GM12878 (cell line): ENCODE results near the gene GALNT3. TPM values are rescaled to one million over a fixed set of nuclear protein-coding genes. Genes with fewer than 3 reads are reported as not detected.

Experiments
- ATAC-seq: fragments of 200-7000 bp; cut with Tn5 transposase; 3 replicates; pipeline ENCODE4 v1.9.1; 2020; ENCODE audit warnings: mild to moderate bottlenecking, moderate library complexity
- BruUV-seq: library from RNA; stranded (reverse); fragments of 400-500 nt; replicated peaks from 2 replicates; lab custom pipeline; 2021; lab: Mats Ljungman, UMichigan
- CTCF ChIA-PET: fragments of 300-600 bp; sonication (Branson Sonifier 250); formaldehyde crosslinking; extraction: SDS; loops from one replicate; lab custom pipeline; 2021; ENCODE audit warnings: inconsistent platforms; lab: Yijun Ruan, JAX
- POLR2A ChIA-PET: fragments of 350-600 bp; formaldehyde crosslinking; extraction: SDS; loops from one replicate; lab custom pipeline; 2021; ENCODE audit warnings: inconsistent platforms; lab: Charles Lee
- RAD21 ChIA-PET: fragments of 300-600 bp; sonication (Branson Sonifier 250); formaldehyde crosslinking; loops from one replicate; lab custom pipeline; 2023; ENCODE audit warnings: antibody characterized with exemption; ENCODE audit not compliant: unreplicated experiment; lab: Charles Lee
- SMC1A ChIA-PET: fragments of 300-600 bp; sonication (Branson Sonifier 250); formaldehyde crosslinking; loops from one replicate; lab custom pipeline; 2023; ENCODE audit not compliant: unreplicated experiment, uncharacterized antibody; lab: Charles Lee
- DNase-seq: peaks from one replicate; pipeline ENCODE4 v3.0.0-alpha.2; 2011; ENCODE audit warnings: low read depth, low spot score
- FAIRE-seq: peaks from 3 replicates; lab custom pipeline; 2011; peaks lifted over from hg19 to GRCh38; lab: Jason Lieb, UNC
- H2AFZ ChIP-seq: 2 replicates; pipeline ENCODE4 v1.6.0; 2011; ENCODE audit warnings: low read depth, low read length, control low read depth; ENCODE audit not compliant: control insufficient read depth
- H3K27ac ChIP-seq: 2 replicates; pipeline ENCODE4 v1.5.1; 2011; ENCODE audit warnings: control low read depth; ENCODE audit not compliant: control insufficient read depth, insufficient read depth
- H3K27me3 ChIP-seq, 2 experiments: replicated peaks in 1 of 2; 2 replicates each; pipeline versions ENCODE4 v1.6.0 to v1.6.1; 2011; ENCODE audit warnings: low read length in 1 of 2; ENCODE audit not compliant: control insufficient read depth in 2 of 2, insufficient read depth in 2 of 2
- H3K36me3 ChIP-seq, 2 experiments: 2 replicates each; pipeline ENCODE4 v1.5.1; 2011; ENCODE audit warnings: low read length in 1 of 2; ENCODE audit not compliant: control insufficient read depth in 2 of 2, insufficient read depth in 2 of 2
- H3K4me1 ChIP-seq: 2 replicates; pipeline ENCODE4 v1.6.1; 2011; ENCODE audit warnings: mild to moderate bottlenecking, low read length, moderate library complexity, mixed read lengths; ENCODE audit not compliant: control insufficient read depth, insufficient read depth
- H3K4me2 ChIP-seq: 2 replicates; pipeline ENCODE4 v1.6.0; 2011; ENCODE audit warnings: control low read depth; ENCODE audit not compliant: control insufficient read depth, insufficient read depth
- H3K4me3 ChIP-seq: fragments of 200-600 bp; sonication (generic); 2 replicates; pipeline ENCODE4 v1.5.1; 2016
- H3K79me2 ChIP-seq: 2 replicates; pipeline ENCODE4 v1.6.0; 2011; ENCODE audit warnings: low read length; ENCODE audit not compliant: control insufficient read depth, insufficient read depth
- H3K9ac ChIP-seq: 2 replicates; pipeline ENCODE4 v1.8.0; 2011; ENCODE audit warnings: low read length, control low read depth, mixed read lengths; ENCODE audit not compliant: control insufficient read depth, insufficient read depth
- H3K9me3 ChIP-seq: replicated peaks from 3 replicates; pipeline ENCODE4 v1.5.1; 2011; ENCODE audit warnings: mild to moderate bottlenecking, low read length; ENCODE audit not compliant: control insufficient read depth, insufficient read depth
- H4K20me1 ChIP-seq: 2 replicates; pipeline ENCODE4 v1.6.0; 2011; ENCODE audit not compliant: control insufficient read depth, insufficient read depth
- CBX3 ChIP-seq: fragments of 200-600 bp; sonication (generic); IDR thresholded peaks from 2 replicates; pipeline ENCODE4 v1.6.1; 2016; ENCODE audit warnings: low read depth, borderline replicate concordance
- CREB1 ChIP-seq: IDR thresholded peaks from 2 replicates; pipeline ENCODE4 v1.6.1; 2012; ENCODE audit warnings: low read depth, mild to moderate bottlenecking, inconsistent platforms
- FOXK2 ChIP-seq: fragments of 450-650 bp; IDR thresholded peaks from 2 replicates; pipeline ENCODE4 v1.6.1; 2017; ENCODE audit warnings: mild to moderate bottlenecking, moderate library complexity
- IRF3 ChIP-seq: fragments of 450-650 bp; IDR thresholded peaks from 2 replicates; pipeline ENCODE4 v1.6.1; 2014; ENCODE audit warnings: mild to moderate bottlenecking
- RAD51 ChIP-seq: fragments of 450-650 bp; IDR thresholded peaks from 2 replicates; pipeline ENCODE4 v1.6.1; 2016; ENCODE audit warnings: moderate library complexity, mild to moderate bottlenecking, inconsistent platforms
- SRF ChIP-seq, 2 experiments: IDR thresholded peaks; 2 replicates each; pipeline ENCODE4 v1.6.1; 2011; ENCODE audit warnings: low read depth in 2 of 2, low read length in 2 of 2, mild to moderate bottlenecking in 1 of 2, moderate library complexity in 1 of 2
- WGBS: methylation state at CpG from one replicate; pipeline ENCODE4 v1.1.6; 2016; ENCODE audit warnings: low lambda C conversion rate; ENCODE audit not compliant: insufficient replicate concordance, insufficient coverage; ENCODE audit errors: missing lambda C conversion rate; 5-methylcytosine and 5-hydroxymethylcytosine counted together
- in situ Hi-C: fragments of 300-500 bp; cut with MboI; formaldehyde crosslinking; loops from 9 replicates; pipeline ENCODE4 v1.14.3; 2018; ENCODE audit warnings: mixed read lengths
- intact Hi-C: fragments of 100-400 bp; cut with micrococcal nuclease; formaldehyde crosslinking; loops from one replicate; pipeline ENCODE4 v1.14.2; 2022; ENCODE audit not compliant: unreplicated experiment
- polyA plus RNA-seq, 11 experiments: library from polyadenylated mRNA; depleted of rRNA in 4 of 11; unstranded in 6 of 11; stranded (reverse) in 5 of 11; fragments of >200 nt; fragmentation: Nextera tagmentation in 4 of 11; fragmentation: Illumina TruSeq in 1 of 11; extraction: Ambion mirVana in 4 of 11; extraction: Trizol in 1 of 11; gene quantifications; 1 replicate in 1 of 11; 2 replicates in 10 of 11; pipeline versions ENCODE4 v1.2.1 to v1.2.3, GENCODE V29; 2011 to 2016; ENCODE audit warnings: inconsistent platforms in 2 of 11, missing spikeins in 2 of 11, low read depth in 1 of 11
- total RNA-seq, 4 experiments: library from RNA; depleted of rRNA in 3 of 4; stranded (reverse); fragments of >200 nt in 3 of 4; fragmentation: Illumina TruSeq in 1 of 4; extraction: Trizol in 1 of 4; gene quantifications; 2 replicates each; pipeline versions ENCODE4 v1.2.1 to v1.2.3, GENCODE V29; 2013 to 2021
- TF ChIP-seq, protein P1 (sequence below): fragments of 450-650 bp; IDR thresholded peaks from 2 replicates; pipeline ENCODE4 v1.6.1; 2017; ENCODE audit warnings: mild to moderate bottlenecking, low read depth, inconsistent platforms; ENCODE audit not compliant: poor library complexity, severe bottlenecking

Gene GALNT3
- total and polyA plus RNA-seq, 10 of the 15 experiments (the other 5 are each of a cell fraction or from before 2014, with no cell fraction given) = 0.53 to 3.7 (median 1.1) TPM

DNA sequence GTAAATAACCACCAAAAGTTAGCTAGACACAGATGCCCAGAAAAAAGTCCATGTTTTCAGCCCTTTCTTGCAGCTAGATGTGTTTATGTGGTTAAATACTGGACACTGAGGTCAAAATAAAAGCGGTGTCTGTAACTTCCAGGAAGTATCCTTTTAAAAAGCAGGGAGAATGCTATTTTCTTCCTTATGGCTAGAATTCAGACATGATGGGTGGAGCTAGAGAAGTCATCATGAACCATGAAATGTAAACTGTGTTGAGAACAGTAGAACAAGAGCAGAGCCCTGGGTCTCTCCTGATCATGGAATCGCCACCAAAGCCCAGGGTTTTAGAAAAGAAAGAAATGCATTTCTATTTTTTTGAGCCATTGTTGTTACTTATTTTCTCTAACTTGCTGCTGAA lies 41.3 kb upstream of the GALNT3 start:
- intact Hi-C loops (no loop called here), in situ Hi-C loops (no loop called here)
- Histone ChIP-seq H3K9me3 (no peaks in the 10 kb centered on the region), H3K27ac (no peak overlapping the region), H3K36me3 (no peaks in the 10 kb centered on the region), H3K4me2 (no peak overlapping the region), H3K4me1 (no peaks in the 10 kb centered on the region), H3K27me3 (no peaks in the 10 kb centered on the region), H4K20me1 (no peaks in the 10 kb centered on the region), H2AFZ (no peak overlapping the region), H3K9ac (no peak overlapping the region), H3K79me2 (no peaks in the 10 kb centered on the region), H3K4me3 (no peak overlapping the region)
- SMC1A ChIA-PET = interaction anchor here (0.9 to 1.2 kb wide), 3 partner anchors 11 to 432 kb away, joined by 3 to 5 read pairs (median 3); no protein-coding TSS in a partner anchor
- no peak for ATAC-seq
- 63% methylated on average over 2 of the region's 2 CpGs for WGBS
- no TSS peak for BruUV-seq
- no peak for DNase-seq
- POLR2A ChIA-PET = no interaction called here
- CTCF ChIA-PET = interaction anchor here (0.8 to 1.0 kb wide), 3 partner anchors 39 to 512 kb away, joined by 3 to 4 read pairs (median 3); no protein-coding TSS in a partner anchor
- no peak for TF ChIP-seq SRF (IDR thresholded peaks at IDR 0.05; ENCODE audit: low read depth in 2 of 2, low read length in 2 of 2)
- no peak for FAIRE-seq
- RAD21 ChIA-PET = interaction anchor here (1.6 kb wide), 1 partner anchor 39 kb away, joined by 4 read pairs; no protein-coding TSS in a partner anchor

DNA sequence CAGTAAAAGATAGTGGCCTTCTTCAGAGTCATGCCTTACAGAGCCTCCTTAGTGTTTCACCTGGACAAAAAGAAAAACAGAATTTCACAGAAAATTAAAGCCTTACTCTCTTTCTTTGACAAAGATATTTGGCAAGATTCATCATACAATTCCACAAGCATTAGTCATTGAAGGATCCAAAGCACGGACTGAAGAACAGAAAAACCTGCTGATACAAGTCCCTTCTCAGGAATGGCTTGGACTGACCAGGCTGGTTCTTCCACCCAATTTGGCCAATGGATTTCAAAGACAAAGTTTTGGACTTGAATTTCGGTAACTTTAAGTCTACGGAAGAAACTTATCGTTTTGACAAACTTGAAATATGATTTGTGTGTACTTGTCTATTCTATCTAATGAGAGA lies 39.1 kb upstream of the GALNT3 start:
- RAD21 ChIA-PET = no interaction called here
- TF ChIP-seq, protein P1, sequence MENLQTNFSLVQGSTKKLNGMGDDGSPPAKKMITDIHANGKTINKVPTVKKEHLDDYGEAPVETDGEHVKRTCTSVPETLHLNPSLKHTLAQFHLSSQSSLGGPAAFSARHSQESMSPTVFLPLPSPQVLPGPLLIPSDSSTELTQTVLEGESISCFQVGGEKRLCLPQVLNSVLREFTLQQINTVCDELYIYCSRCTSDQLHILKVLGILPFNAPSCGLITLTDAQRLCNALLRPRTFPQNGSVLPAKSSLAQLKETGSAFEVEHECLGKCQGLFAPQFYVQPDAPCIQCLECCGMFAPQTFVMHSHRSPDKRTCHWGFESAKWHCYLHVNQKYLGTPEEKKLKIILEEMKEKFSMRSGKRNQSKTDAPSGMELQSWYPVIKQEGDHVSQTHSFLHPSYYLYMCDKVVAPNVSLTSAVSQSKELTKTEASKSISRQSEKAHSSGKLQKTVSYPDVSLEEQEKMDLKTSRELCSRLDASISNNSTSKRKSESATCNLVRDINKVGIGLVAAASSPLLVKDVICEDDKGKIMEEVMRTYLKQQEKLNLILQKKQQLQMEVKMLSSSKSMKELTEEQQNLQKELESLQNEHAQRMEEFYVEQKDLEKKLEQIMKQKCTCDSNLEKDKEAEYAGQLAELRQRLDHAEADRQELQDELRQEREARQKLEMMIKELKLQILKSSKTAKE = no peak
- no peak for TF ChIP-seq IRF3
- TF ChIP-seq CREB1 = no peak
- no peak for TF ChIP-seq RAD51
- no peak for TF ChIP-seq CBX3
- TF ChIP-seq FOXK2 = no peak
- H3K9ac ChIP-seq = no peak overlapping the region
- H3K27me3 ChIP-seq = no peaks in the 10 kb centered on the region
- ATAC-seq (no peak), FAIRE-seq (no peak), DNase-seq (no peak)
- no peak overlapping the region for H3K4me3 ChIP-seq
- POLR2A ChIA-PET = no interaction called here
- H2AFZ ChIP-seq = no peak overlapping the region
- H3K9me3 ChIP-seq = no peaks in the 10 kb centered on the region
- H3K36me3 ChIP-seq = no peaks in the 10 kb centered on the region
- H4K20me1 ChIP-seq = no peaks in the 10 kb centered on the region
- SMC1A ChIA-PET = no interaction called here
- WGBS = 76% methylated on average over 4 of the region's 4 CpGs
- H3K79me2 ChIP-seq = no peaks in the 10 kb centered on the region
- CTCF ChIA-PET = no interaction called here
- intact Hi-C loops (no loop called here), in situ Hi-C loops (no loop called here)
- no TSS peak for BruUV-seq
- no peak overlapping the region for H3K27ac ChIP-seq
- no peaks in the 10 kb centered on the region for H3K4me1 ChIP-seq
- H3K4me2 ChIP-seq = no peak overlapping the region
